Ishikawa (cell line): ENCODE results near the gene CDK19.

Experiments
- CEBPB ChIP-seq: IDR thresholded peaks from 2 replicates; pipeline ENCODE4 v1.6.1; 2012
- CREB1 ChIP-seq: IDR thresholded peaks from 2 replicates; pipeline ENCODE4 v1.6.1; 2012; ENCODE audit warnings: low read depth
- EGR1 ChIP-seq: IDR thresholded peaks from 2 replicates; pipeline ENCODE4 v1.6.1; 2012
- EP300 ChIP-seq: IDR thresholded peaks from 2 replicates; pipeline ENCODE4 v1.6.1; 2012; ENCODE audit warnings: borderline replicate concordance
- FOXM1 ChIP-seq: IDR thresholded peaks from 2 replicates; pipeline ENCODE4 v1.6.1; 2012; ENCODE audit warnings: low read depth, borderline replicate concordance
- MAX ChIP-seq: IDR thresholded peaks from 2 replicates; pipeline ENCODE4 v1.6.1; 2012
- NFIC ChIP-seq: IDR thresholded peaks from 2 replicates; pipeline ENCODE4 v1.6.1; 2012
- RAD21 ChIP-seq: IDR thresholded peaks from 2 replicates; pipeline ENCODE4 v1.6.1; 2012; ENCODE audit warnings: low read depth
- REST ChIP-seq: IDR thresholded peaks from 2 replicates; pipeline ENCODE4 v1.6.1; 2012; ENCODE audit warnings: low read depth, mild to moderate bottlenecking
- TAF1 ChIP-seq: IDR thresholded peaks from 2 replicates; pipeline ENCODE4 v1.6.1; 2012; ENCODE audit warnings: low read depth, mild to moderate bottlenecking
- TEAD4 ChIP-seq: IDR thresholded peaks from 2 replicates; pipeline ENCODE4 v1.6.1; 2012
- YY1 ChIP-seq: IDR thresholded peaks from 2 replicates; pipeline ENCODE4 v1.6.1; 2012; ENCODE audit warnings: low read depth
- TF ChIP-seq, protein P1 (sequence below): IDR thresholded peaks from 2 replicates; pipeline ENCODE4 v1.6.1; 2012

DNA sequence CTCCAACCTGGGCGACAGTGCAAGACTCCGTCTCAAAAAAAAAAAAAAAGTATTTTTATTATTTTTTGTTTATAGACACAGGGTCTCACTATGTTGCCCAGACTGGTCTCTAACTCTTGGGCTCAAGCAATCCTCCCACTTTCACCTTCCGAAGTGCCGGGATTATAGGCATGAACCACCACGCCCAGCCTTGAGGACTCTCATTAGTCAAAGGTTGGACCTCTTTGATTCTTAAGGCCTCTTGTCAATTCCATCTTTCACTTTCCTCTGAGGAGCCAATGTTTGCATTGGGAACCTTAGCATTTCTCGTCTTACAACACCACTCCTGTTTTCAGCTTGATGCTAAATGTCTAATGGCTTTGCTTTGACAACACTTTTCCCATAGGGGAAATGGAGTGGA, 16.1 kb upstream of the CDK19 start:
- TF ChIP-seq YY1 (no peak), MAX (no peak), TEAD4 (no peak), RAD21 (no peak), REST (no peak), TAF1 (no peak), EP300 (no peak), EGR1 (no peak), CREB1 (no peak), CEBPB (no peak), NFIC (no peak), FOXM1 (no peak)
- TF ChIP-seq, protein P1, sequence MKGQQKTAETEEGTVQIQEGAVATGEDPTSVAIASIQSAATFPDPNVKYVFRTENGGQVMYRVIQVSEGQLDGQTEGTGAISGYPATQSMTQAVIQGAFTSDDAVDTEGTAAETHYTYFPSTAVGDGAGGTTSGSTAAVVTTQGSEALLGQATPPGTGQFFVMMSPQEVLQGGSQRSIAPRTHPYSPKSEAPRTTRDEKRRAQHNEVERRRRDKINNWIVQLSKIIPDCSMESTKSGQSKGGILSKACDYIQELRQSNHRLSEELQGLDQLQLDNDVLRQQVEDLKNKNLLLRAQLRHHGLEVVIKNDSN: no peak
